Stimulated activated CD4-positive, alpha-beta T cell treated with anti-CD3 and anti-CD28 coated beads, Interleukin-2, amount 100 ng/mL, for 24 hours (primary cell): ENCODE measurements around the gene CD2BP2.
"Not testable (repeated sequence)": the region's sequence is repeated elsewhere in the genome, so short reads cannot be mapped to it uniquely, and the experiment has no call there.

Experiments
- DNase-seq, 2 donors: peaks; one replicate each; pipeline ENCODE4 v3.0.0-alpha.2; 2020

The CD2BP2 gene

GRCh38 chr16:30358990-30359870 lies 4.1 kb upstream of the CD2BP2 start:
- DNase-seq: no peak

DNA sequence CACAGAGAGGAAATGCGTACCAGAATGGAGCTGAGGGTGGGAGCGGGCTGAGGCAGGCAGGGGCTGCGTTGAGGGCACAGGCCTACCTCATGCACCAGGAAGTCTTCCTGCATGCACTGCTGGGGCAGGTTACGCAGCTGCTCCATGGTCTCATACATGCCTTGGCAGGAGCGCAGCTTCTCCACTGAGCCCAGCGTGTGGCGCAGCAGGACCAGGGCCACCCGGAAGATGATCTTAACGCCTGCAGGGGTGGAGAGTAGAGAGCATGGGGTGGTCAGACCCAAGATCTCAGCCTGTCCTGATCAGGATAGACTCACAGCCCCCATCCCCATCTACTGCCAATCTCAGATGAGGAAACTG lies 3.4 kb upstream of the CD2BP2 start:
- DNase-seq: no peak

DNA sequence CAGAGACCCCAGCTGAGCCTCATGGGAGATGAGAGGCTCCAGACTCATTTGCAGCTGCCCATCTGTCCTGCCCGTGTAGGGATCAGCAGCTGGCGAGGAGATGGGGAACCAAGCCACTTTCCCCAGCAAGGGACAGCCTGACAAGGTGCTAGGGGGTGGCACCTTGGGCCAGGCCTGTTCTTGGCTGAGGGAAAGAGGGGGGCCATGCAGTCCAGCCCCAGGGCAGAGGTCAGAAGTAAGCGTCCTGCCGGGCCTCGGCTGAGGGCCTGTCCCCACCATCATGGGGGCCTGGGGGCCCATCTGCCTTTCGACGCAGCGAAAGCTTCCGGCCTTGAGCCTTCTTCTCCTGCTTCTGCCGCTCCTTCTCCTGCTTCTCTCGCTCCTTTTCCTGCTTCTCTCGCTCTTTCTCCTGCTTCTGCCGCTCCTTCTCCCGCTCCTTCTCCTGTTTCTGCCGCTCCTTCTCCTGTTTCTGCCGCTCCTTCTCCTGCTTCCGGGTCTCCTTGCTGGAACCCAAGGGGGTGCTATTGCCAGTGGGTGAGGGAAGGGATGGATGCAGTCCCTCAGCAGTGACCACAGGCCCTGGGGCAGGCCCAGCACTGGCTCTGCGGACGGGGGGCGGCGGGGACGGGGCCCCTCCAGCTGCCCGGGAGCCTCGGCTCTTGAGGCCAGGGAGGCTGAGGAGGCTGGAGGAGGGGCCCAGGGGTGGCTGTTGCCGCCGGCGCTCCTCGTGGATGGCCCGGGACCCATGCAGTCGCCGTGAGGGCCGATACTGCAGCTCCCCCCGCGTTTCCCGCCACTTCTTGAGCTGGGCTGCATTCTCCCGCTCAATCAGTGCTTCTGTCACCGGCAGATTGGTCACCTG lies 2.8 kb upstream of the CD2BP2 start:
- DNase-seq: no peak

- DNase-seq: no peak
Measured at GRCh38 chr16:30357085-30357714, 2.1 kb upstream of the CD2BP2 start.

GRCh38 chr16:30356401-30357084 lies 1.4 kb upstream of the CD2BP2 start:
- no peak for DNase-seq

- no peak for DNase-seq
Measured at GRCh38 chr16:30355954-30356308, 823 bp upstream of the CD2BP2 start.

DNA sequence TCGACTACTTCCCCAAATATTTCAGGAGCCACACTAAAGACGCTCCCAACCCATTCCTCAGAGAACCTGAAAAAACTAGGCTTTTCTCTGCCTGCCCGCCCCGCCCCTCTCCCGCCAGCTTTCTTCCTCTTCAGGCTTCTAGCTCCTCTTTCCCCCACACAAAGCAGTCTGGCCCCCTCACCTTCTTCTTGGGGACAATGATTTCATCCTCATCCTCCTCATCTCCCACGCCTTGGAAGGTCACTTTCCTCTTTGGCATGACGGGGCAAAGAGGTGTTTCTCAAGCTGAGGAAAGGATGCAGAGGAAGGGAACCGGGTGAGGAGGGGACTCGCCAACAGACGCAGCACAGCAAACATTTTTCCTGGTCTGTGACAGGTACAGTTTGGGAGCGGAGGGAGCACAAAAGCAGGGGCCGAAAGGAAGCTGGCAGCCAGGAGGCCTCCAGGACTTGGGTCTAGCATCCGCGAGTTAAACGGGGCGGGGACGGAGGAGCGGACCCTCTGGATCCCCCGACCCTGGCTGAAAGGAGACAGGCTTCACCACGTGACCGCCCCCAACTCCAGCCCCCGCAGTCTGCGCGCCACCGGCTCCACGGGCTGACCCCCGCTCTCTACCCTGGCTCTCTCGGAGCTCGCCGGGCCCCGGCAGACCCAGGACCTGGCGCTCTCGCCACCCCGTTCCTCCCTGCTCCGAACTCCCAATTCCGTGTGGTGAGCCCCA lies 525 bp downstream of the CD2BP2 start:
- peak in 1 of 2 donors; percentile 32 for DNase-seq

- no peak for DNase-seq
Measured at GRCh38 chr16:30353438-30354129, 1.5 kb downstream of the CD2BP2 start.

- DNase-seq: no peak
Measured at GRCh38 chr16:30352488-30353401, 2.4 kb downstream of the CD2BP2 start.

GRCh38 chr16:30351586-30352419 lies 3.3 kb downstream of the CD2BP2 start:
- no peak for DNase-seq

GRCh38 chr16:30351001-30351441 lies 4.1 kb downstream of the CD2BP2 start:
- no peak for DNase-seq

- no peak for DNase-seq
Measured at GRCh38 chr16:30350134-30350871, 4.8 kb downstream of the CD2BP2 start.

DNA sequence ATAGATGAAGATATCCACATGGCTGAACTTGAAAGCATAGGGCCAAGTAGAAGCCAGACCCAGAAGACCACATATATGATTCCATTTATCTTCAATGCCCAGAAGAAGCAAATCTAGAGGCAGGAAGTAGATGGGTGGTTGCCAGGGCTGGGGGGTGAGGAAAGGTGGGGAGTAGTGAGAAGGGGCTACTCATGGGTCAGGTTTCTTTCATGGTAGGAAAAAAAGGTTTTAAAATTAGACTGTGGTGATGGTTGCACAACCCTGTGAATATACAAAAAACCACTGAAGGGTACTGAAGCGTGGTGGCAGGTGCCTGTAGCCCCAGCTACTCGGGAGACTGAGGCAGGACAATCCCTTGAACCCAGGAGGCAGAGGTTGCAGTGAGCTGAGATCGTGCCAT lies 5.4 kb downstream of the CD2BP2 start:
- no peak for DNase-seq

- DNase-seq: no peak
Measured at GRCh38 chr16:30348929-30349328, 6.2 kb downstream of the CD2BP2 start.

DNA sequence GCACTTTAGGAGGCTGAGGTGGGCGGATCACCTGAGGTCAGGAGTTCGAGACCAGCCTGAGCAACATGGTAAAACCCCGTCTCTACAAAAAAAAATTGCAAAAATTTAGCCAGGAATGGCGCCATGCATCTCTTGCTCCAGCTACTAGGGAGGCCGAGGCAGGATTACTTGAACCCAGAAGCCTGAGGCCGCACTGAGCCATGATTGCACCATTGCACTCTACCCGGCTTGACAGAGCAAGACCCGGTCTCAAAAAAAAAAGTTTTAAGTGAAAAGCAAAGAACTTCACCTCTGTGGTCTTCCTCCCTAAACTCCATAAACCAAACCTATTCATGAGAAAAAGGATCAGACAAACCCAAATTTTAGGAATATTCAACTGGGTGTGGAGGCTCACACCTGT lies 7.0 kb downstream of the CD2BP2 start:
- no peak for DNase-seq

GRCh38 chr16:30346286-30346685 lies 8.8 kb downstream of the CD2BP2 start:
- DNase-seq: no peak

GRCh38 chr16:30343491-30343820 lies 11.7 kb downstream of the CD2BP2 start:
- DNase-seq: not testable (repeated sequence)

DNA sequence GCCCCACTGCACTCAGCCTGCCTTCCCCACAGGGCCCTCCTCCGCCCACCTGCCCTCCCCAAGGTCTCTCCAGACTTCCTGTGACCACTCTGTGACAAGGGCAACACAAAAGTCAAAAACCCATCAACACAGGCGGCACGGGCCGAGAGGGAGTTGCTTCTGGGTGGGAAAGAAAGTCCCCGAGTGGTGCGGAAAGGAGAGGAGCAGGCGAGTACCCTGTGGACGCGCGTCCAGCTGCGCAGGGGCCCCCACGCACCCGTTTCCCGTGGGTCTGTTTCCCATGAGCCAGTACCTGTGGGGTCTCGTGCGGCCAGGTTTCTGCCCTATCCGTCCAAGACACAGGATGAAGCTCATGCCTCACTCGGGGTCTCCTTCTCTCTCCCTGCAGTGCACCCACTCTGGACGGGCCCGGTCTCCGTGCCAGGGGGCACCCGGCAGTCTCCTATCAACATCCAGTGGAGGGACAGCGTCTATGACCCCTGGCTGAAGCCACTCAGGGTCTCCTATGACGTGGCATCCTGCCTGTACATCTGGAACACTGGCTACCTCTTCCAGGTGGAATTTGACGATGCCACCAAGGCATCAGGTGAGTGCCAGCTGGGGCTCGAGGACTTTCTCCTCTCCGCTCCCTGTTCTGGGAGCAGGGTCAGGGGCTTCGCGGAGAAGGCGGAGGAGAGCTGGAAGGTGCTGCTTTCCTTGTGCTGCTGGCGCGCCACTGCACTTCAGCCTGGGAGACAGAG lies 12.2 kb downstream of the CD2BP2 start:
- DNase-seq: no peak
